Measurements from ENCODE around the gene ZNF669.
"Not testable (repeated sequence)": the region's sequence is repeated elsewhere in the genome, so short reads cannot be mapped to it uniquely, and the experiment has no call there.

ZNF669 gene

GRCh38 chr1:247103859-247104591 lies at the start of gene ZNF669:
TSS of gene ZNF669 (minus strand) at chr1:247104356. CDS start at chr1:247104199, 157 bp downstream.
- peak; percentile 98 for DNase-seq

GRCh38 chr1:247147781-247148180 lies 43.6 kb upstream of the ZNF669 start:
- no peak for DNase-seq

- not testable (repeated sequence) for DNase-seq
Observed at GRCh38 chr1:247147120-247147519, 43.0 kb upstream of the ZNF669 start.

- no peak for DNase-seq
Observed at GRCh38 chr1:247146671-247147070, 42.5 kb upstream of the ZNF669 start.

GRCh38 chr1:247145279-247145678 lies 41.1 kb upstream of the ZNF669 start:
- no peak for DNase-seq

- DNase-seq = not testable (repeated sequence)
Observed at GRCh38 chr1:247139557-247139956, 35.4 kb upstream of the ZNF669 start.

- DNase-seq = no peak
Observed at GRCh38 chr1:247131236-247131635, 27.1 kb upstream of the ZNF669 start.

- DNase-seq = not testable (repeated sequence)
Observed at GRCh38 chr1:247127519-247128282, 23.5 kb upstream of the ZNF669 start.

- not testable (repeated sequence) for DNase-seq
Observed at GRCh38 chr1:247126601-247127000, 22.4 kb upstream of the ZNF669 start.

GRCh38 chr1:247126166-247126565 lies 22.0 kb upstream of the ZNF669 start:
- DNase-seq = not testable (repeated sequence)

GRCh38 chr1:247121382-247121781 lies 17.2 kb upstream of the ZNF669 start:
- DNase-seq = no peak

GRCh38 chr1:247120408-247120668 lies 16.2 kb upstream of the ZNF669 start:
- not testable (repeated sequence) for DNase-seq

- no peak for DNase-seq
Observed at GRCh38 chr1:247119600-247120407, 15.6 kb upstream of the ZNF669 start.

GRCh38 chr1:247118946-247119446 lies 14.8 kb upstream of the ZNF669 start:
- no peak for DNase-seq

- DNase-seq = no peak
Observed at GRCh38 chr1:247115545-247115944, 11.4 kb upstream of the ZNF669 start.

- DNase-seq = no peak
Observed at GRCh38 chr1:247115141-247115510, 11.0 kb upstream of the ZNF669 start.

- DNase-seq = no peak
Observed at GRCh38 chr1:247114351-247115140, 10.4 kb upstream of the ZNF669 start.

GRCh38 chr1:247113733-247114271 lies 9.6 kb upstream of the ZNF669 start:
- DNase-seq = no peak

GRCh38 chr1:247113094-247113497 lies 8.9 kb upstream of the ZNF669 start:
- no peak for DNase-seq

- DNase-seq = no peak
Observed at GRCh38 chr1:247112479-247112781, 8.3 kb upstream of the ZNF669 start.

GRCh38 chr1:247111700-247112478 lies 7.7 kb upstream of the ZNF669 start:
- peak; percentile 67 for DNase-seq

- no peak for DNase-seq
Observed at GRCh38 chr1:247111259-247111699, 7.1 kb upstream of the ZNF669 start.

All from femur (tissue), 1 donor.